GM12872 (cell line): Measurements from ENCODE around the gene BIK.

Experiments
- TF ChIP-seq, protein P1 (sequence below): IDR thresholded peaks from 3 replicates; pipeline ENCODE4 v1.5.1; 2011; ENCODE audit warnings: low read depth, mild to moderate bottlenecking, low read length, moderate library complexity; ENCODE audit not compliant: insufficient read depth

Gene BIK

DNA sequence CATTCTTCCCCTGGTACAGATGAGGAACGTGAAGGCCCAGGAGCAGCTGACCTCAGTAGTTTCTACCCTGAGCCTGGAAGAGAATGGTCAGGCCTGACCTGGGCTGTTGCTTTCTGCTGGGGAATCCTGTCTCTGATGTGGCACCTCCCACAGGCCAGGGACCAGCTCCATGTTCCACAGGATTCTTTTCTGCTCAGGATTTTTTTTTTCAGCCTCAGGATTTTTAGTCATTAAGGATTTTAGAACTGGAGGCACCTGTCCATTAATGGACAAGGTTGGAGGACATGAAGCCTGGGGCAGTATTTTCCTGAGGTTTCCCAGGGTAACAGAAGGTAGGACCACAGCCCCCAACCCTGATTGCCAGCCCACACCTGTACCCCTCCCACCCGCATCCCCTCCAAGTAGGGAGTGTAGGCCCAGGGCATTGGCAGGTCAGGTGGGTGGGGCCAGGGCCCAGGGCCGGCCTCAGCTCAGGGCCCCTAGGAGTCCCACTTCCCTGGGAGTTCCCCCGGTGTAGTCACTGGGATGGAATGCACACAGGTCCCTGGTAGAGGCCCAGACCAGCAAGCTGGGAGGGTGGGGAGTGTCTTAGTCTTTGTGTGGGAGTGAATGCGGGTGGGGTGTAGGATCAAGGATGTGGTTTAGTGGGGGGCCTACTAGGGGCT lies 16.1 kb downstream of the BIK start:
- TF ChIP-seq, protein P1, sequence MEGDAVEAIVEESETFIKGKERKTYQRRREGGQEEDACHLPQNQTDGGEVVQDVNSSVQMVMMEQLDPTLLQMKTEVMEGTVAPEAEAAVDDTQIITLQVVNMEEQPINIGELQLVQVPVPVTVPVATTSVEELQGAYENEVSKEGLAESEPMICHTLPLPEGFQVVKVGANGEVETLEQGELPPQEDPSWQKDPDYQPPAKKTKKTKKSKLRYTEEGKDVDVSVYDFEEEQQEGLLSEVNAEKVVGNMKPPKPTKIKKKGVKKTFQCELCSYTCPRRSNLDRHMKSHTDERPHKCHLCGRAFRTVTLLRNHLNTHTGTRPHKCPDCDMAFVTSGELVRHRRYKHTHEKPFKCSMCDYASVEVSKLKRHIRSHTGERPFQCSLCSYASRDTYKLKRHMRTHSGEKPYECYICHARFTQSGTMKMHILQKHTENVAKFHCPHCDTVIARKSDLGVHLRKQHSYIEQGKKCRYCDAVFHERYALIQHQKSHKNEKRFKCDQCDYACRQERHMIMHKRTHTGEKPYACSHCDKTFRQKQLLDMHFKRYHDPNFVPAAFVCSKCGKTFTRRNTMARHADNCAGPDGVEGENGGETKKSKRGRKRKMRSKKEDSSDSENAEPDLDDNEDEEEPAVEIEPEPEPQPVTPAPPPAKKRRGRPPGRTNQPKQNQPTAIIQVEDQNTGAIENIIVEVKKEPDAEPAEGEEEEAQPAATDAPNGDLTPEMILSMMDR = no peak

DNA sequence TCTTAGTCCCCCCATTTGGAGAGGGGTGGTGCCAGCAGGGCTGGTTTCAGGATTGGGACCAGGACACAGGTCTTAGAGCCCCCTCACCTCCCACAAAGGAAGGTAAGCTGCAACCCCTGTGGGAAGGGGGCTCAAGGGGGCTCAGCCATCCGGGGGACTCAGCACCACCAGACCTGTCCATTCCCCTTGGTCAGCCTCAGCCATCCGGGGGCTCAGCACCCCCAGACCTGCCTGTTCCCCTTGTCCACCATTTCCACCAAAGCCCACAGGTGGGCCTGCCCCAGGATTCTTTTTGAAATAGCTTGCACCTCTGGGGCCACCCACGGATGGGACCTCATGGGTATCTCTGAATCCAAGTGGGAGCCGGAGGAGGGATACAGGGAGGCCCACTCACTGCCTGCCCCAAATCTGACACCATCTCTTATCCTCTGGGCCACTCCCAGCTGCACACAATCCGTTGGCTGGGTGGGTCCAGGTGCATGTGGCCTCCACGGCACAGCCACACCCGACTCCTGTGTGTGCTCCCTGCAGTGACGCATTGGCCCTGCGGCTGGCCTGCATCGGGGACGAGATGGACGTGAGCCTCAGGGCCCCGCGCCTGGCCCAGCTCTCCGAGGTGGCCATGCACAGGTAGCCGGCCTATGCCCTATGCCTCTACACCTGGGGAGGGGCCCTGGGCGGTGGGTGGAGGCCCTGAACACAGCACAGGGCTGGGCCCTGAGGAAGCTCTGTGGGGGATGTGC lies 16.8 kb downstream of the BIK start:
- TF ChIP-seq, protein P1 = no peak

DNA sequence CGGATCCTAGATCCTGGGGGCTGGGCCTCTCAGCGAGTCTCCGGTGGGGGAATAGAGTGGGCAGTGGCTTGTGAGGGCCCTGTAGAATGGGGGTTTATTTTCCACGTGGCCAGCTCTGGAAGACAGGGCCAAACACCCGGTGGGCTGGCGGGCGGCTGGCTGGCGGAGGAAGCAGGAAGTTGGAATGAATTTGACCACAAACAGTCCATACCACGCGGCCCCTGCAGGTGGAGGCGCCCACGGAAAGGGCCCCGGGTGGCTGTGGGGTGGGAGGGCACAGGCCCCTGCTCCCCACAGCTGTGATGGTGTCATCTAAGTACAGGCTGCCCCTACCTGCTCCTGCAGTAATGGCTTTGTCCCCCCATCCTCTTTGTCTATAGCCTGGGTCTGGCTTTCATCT lies 17.6 kb downstream of the BIK start:
- TF ChIP-seq, protein P1 = no peak

DNA sequence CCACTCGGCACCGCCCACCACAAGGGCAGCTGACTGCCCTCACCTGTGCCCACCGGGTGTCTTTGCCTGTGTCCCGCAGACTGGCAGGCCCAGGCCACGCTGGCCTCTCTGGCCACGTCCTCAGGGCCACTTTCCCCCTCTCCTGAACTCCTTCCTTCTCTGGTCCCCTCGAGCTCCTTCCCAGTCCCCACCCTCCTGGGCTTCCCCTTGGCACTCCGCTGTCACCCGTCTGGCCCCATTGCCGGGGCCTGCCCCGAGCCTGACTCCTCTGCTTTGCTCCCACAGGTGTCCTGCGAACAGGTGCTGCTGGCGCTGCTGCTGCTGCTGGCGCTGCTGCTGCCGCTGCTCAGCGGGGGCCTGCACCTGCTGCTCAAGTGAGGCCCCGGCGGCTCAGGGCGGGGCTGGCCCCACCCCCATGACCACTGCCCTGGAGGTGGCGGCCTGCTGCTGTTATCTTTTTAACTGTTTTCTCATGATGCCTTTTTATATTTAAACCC lies 18.4 kb downstream of the BIK start:
- TF ChIP-seq, protein P1 = no peak

DNA sequence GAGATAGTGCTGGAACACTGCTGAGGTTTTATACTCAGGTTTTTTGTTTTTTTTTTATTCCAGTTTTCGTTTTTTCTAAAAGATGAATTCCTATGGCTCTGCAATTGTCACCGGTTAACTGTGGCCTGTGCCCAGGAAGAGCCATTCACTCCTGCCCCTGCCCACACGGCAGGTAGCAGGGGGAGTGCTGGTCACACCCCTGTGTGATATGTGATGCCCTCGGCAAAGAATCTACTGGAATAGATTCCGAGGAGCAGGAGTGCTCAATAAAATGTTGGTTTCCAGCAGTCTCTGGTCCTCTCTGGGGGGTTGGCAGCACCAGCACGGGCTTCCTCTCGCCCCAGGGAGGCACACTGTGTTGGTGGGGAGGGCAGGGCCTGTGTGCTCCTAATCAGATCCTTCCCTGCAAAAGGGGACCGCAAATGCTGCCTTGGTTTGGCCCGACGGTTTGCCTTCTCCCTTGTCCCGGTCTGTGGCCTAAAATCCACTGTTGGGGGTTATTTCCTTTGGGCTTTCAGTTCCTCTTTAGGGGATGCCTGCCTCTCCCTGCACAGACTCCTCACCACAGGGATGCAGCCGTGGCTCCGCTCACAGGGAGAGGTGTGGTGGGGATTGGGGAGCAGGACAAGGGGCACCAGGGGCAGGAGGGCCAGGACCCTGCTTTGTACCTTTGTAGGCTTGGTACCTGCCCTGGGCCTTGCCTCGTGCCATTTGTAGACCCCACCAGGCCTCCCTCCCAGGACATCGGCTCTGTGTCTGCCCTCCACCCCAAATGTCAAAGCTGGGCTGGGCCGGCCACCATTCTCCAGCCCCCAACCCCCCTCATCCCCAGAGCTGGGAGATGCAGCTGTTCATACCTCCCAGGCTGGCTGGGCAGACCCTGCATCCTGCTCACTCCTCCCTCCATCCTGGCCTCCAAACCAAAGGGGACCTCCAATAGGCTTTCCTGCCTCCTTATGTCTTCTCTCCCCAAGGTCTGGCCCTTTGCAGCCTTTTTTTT lies 19.2 kb downstream of the BIK start:
- TF ChIP-seq, protein P1 = no peak

DNA sequence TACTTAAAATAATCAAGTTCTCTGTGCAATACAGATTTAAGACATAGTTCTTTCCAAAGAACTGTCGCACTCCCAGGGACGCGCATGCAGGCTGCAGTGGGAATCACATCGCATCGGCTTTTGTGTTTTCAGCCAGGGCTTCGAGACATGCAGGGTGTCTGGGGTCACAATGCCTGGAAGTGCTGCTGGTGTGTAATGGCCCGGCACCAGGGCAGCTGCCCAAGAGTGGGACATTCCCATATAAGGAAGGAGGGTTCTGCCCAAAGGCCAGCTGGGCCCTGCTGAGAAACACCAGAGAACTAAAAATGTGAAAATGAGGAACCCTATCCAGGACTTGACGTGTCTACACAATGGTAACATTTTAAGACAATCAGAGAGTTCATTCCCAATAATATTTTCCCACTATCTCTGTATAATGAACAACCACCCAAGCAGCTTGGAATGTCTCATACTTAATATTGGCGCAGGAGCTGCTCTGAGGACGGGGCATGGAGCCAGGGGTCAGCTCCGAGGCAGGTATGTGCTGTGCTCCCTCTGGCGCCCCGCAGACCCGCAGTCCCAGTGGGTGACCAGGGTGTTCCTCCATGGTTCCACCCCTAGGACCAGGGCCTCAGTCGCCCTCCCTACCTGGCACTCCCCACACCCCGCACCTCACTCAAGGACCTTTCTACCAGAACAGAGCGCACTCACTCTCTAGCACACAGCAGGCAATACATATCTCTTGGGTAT lies 21.4 kb downstream of the BIK start:
- TF ChIP-seq, protein P1 = no peak

DNA sequence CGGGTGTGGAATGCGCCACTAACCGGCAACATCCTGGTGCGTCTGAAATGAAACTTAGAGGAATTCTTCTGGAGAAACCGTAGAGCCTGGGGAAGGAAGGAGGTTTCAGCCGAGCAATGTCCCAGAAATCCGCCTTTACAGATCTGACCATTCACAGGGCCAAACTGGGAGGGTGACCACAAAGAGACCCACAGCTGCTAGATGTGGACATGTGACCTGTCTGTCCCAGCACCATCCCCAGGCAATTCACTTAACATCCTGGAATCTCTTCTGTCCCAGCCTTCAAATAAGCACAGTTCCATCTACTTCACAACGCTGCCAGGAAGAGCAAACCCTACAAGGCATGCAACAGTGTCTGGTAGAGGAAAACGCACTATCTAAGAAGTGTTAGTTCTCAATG lies 22.9 kb downstream of the BIK start:
- TF ChIP-seq, protein P1 = no peak
